ENCODE results near the gene TAF4. TPM values are rescaled to one million over a fixed set of nuclear protein-coding genes. Genes with fewer than 3 reads are reported as not detected.

TAF4 gene
- total and polyA plus RNA-seq, 2 of the 13 experiments (the other 11 are each of a cell fraction or from before 2014, with no cell fraction given) = 5.9 to 12.0 TPM

GRCh38 chr20:61980647-61981583, 84.8 kb downstream of the TAF4 start (continued):
- TF ChIP-seq ZBTB33 (CRISPR knock-in tag; IDR thresholded peaks at IDR 0.05) = peak; percentile 97
- 0 out of 2 replicates have a peak, but pooled peaks have one; percentile 33 for TF ChIP-seq PPARG (CRISPR knock-in tag; conservative IDR thresholded peaks at IDR 0.05)
- no peak for TF ChIP-seq RARG (CRISPR knock-in tag; IDR thresholded peaks at IDR 0.05; ENCODE audit: low read depth)
- TF ChIP-seq ZNF503 (CRISPR knock-in tag; IDR thresholded peaks at IDR 0.05) = no peak
- TF ChIP-seq ZNF138 (CRISPR knock-in tag; IDR thresholded peaks at IDR 0.05; ENCODE audit: low read depth) = no peak
- TF ChIP-seq ZNF3 (CRISPR knock-in tag; IDR thresholded peaks at IDR 0.05) = no peak
- no peak for TF ChIP-seq SMYD3 (CRISPR knock-in tag; IDR thresholded peaks at IDR 0.05)
- no peak for TF ChIP-seq ZNF672 (CRISPR knock-in tag; IDR thresholded peaks at IDR 0.05)
- no peak for TF ChIP-seq JUN (CRISPR knock-in tag; IDR thresholded peaks at IDR 0.05)
- no peak for TF ChIP-seq TSC22D2 (CRISPR knock-in tag; IDR thresholded peaks at IDR 0.05; ENCODE audit: borderline replicate concordance)
- TF ChIP-seq ZNF207 (IDR thresholded peaks at IDR 0.05; ENCODE audit: borderline replicate concordance) = no peak
- TF ChIP-seq ZNF710 (CRISPR knock-in tag; IDR thresholded peaks at IDR 0.05; ENCODE audit: borderline replicate concordance) = 0 out of 2 replicates have a peak, but pooled peaks have one; percentile 32
- no peak for TF ChIP-seq REL (CRISPR knock-in tag; conservative IDR thresholded peaks at IDR 0.05)
- TF ChIP-seq RBAK (CRISPR knock-in tag; IDR thresholded peaks at IDR 0.05) = no peak
- TF ChIP-seq MTF2 (CRISPR knock-in tag; IDR thresholded peaks at IDR 0.05; ENCODE audit: borderline replicate concordance) = no peak
- TF ChIP-seq NFRKB (IDR thresholded peaks at IDR 0.05) = no peak
- TF ChIP-seq GTF3A (CRISPR knock-in tag; conservative IDR thresholded peaks at IDR 0.05) = no peak
- no peak for TF ChIP-seq HMGXB3 (CRISPR knock-in tag; IDR thresholded peaks at IDR 0.05; ENCODE audit: borderline replicate concordance)

Data from HepG2 (cell line).